Activated CD4-positive, alpha-beta T cell treated with anti-CD3 and anti-CD28 coated beads, Interleukin-2, amount 10 ng/mL, durations not matched to agents 24 days and 14 days (primary cell): ENCODE results near the gene PSMB5. TPM values are rescaled to one million over a fixed set of nuclear protein-coding genes. Genes with fewer than 3 reads are reported as not detected.

ENCODE experiments used
- DNase-seq: peaks from one replicate; pipeline ENCODE4 v3.0.0; 2022
- H3K27ac Mint-ChIP-seq: one replicate; pipeline ENCODE4 v1.8.0; 2022; ENCODE audit warnings: mild to moderate bottlenecking, mixed read lengths
- H3K27me3 Mint-ChIP-seq: one replicate; pipeline ENCODE4 v1.8.0; 2022; ENCODE audit warnings: mixed read lengths
- H3K36me3 Mint-ChIP-seq: one replicate; pipeline ENCODE4 v1.8.0; 2022; ENCODE audit warnings: low read depth, mild to moderate bottlenecking, mixed read lengths
- H3K4me1 Mint-ChIP-seq: one replicate; pipeline ENCODE4 v1.8.0; 2021; ENCODE audit warnings: mixed read lengths
- H3K4me3 Mint-ChIP-seq: one replicate; pipeline ENCODE4 v1.8.0; 2022; ENCODE audit warnings: mild to moderate bottlenecking, moderate library complexity, mixed read lengths
- H3K9me3 Mint-ChIP-seq: one replicate; pipeline ENCODE4 v1.8.0; 2021; ENCODE audit warnings: mixed read lengths
- intact Hi-C: fragments of 100-400 bp; cut with micrococcal nuclease; formaldehyde crosslinking; loops from one replicate; pipeline ENCODE4 v1.15.1; 2023
- total RNA-seq: library from RNA; stranded (reverse); gene quantifications from 2 replicates; pipeline ENCODE4 v1.2.3, GENCODE V29; 2022

PSMB5 gene
- 150 TPM in 2 replicates for total RNA-seq

GRCh38 chr14:23034498-23035302 is at the start of gene PSMB5:
Gene PSMB5 (minus strand): TSS chr14:23034900. CDS start chr14:23034881, 19 bp downstream.
- Mint-ChIP-seq H3K27ac (peak within 1 kb of the TSS; percentile 88), H3K36me3 (peaks cover 30% of the 10 kb centered on the region), H3K9me3 (no peaks in the 10 kb centered on the region), H3K4me1 (peaks cover 24% of the 10 kb centered on the region), H3K27me3 (no peaks in the 10 kb centered on the region), H3K4me3 (peak within 1 kb of the TSS; percentile 81)
- intact Hi-C loops = loop anchor here (1.0 to 2.0 kb wide), 4 partner anchors 22 to 106 kb away; partner anchors contain the start of genes ACIN1, C14orf119, CDH24 and PRMT5
- peak; percentile 96 for DNase-seq

- no peak overlapping the region for H3K4me3 Mint-ChIP-seq
- peaks cover 70% of the 10 kb centered on the region for H3K36me3 Mint-ChIP-seq
- intact Hi-C loops = no loop called here
- peaks cover 2% of the 10 kb centered on the region for H3K4me1 Mint-ChIP-seq
- no peaks in the 10 kb centered on the region for H3K27me3 Mint-ChIP-seq
- H3K27ac Mint-ChIP-seq = peak overlapping the region; percentile 4
- DNase-seq = no peak
- no peaks in the 10 kb centered on the region for H3K9me3 Mint-ChIP-seq
These were observed 45.8 kb upstream of the PSMB5 start for GRCh38 chr14:23080474-23080873.

GRCh38 chr14:23079716-23080115 is 45.0 kb upstream of the PSMB5 start:
- Mint-ChIP-seq H3K9me3 (no peaks in the 10 kb centered on the region), H3K4me1 (no peaks in the 10 kb centered on the region), H3K27ac (peak overlapping the region; percentile 5), H3K27me3 (no peaks in the 10 kb centered on the region), H3K4me3 (no peak overlapping the region), H3K36me3 (peaks cover 66% of the 10 kb centered on the region)
- intact Hi-C loops = no loop called here
- DNase-seq = no peak

DNA sequence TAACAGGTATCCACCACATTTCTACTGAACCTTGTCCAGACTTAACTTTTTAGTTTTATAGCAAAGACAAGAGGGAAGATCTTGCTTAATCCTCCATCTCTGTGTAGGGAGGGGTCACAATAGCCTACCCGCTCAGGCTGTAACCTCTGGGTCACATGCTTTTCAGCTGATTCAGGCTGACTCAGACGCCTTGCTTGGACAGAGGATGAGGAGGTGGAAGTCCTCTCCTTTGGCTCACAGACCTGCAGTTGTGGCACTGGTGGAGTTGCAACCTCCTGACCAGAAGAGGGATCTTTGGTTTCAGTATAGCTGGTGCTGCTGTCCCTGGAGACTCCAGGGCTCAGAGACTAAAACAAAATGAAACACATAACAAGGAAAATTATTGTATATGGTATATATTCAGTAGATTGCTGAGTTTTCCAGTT is 44.0 kb upstream of the PSMB5 start:
- H3K27ac Mint-ChIP-seq = no peak overlapping the region
- no peaks in the 10 kb centered on the region for H3K4me1 Mint-ChIP-seq
- intact Hi-C loops = no loop called here
- H3K27me3 Mint-ChIP-seq = no peaks in the 10 kb centered on the region
- peaks cover 65% of the 10 kb centered on the region for H3K36me3 Mint-ChIP-seq
- DNase-seq = no peak
- no peaks in the 10 kb centered on the region for H3K9me3 Mint-ChIP-seq
- no peak overlapping the region for H3K4me3 Mint-ChIP-seq

GRCh38 chr14:23077962-23078361 is 43.3 kb upstream of the PSMB5 start:
- Mint-ChIP-seq H3K27me3 (no peaks in the 10 kb centered on the region), H3K4me3 (no peak overlapping the region), H3K9me3 (no peaks in the 10 kb centered on the region), H3K4me1 (no peaks in the 10 kb centered on the region), H3K36me3 (peaks cover 61% of the 10 kb centered on the region), H3K27ac (no peak overlapping the region)
- intact Hi-C loops = loop anchor here (2.0 kb wide), 1 partner anchor 31 kb away; no protein-coding TSS in a partner anchor
- no peak for DNase-seq

DNA sequence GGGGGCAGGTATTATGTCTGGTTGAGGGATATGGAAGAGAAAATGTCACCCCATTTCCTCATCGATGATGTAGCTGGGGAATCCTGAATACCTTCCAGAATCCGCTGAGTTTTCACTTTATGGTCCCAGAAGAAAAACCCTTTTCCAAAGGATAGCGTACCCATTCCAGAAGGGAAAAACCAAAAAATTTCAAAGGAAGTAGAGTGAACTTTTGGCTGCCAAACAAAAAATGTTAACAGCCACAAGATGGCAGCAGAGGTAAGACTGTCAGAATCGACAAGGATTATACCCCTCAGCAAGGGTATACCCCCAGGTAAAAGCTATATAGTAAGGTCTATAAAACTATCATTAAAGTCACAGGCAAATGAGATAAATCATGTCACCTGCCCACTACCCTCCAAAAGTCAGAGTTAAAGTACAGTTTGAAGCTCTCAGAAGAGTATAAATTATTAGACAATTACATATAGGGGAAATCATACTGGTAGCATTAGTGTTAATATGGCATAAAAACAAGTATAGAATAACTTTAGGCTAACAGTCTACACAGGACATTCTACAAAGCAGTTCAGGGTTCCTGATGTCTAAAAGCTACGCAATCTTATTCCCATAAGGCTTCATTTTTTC is 42.2 kb upstream of the PSMB5 start:
- Mint-ChIP-seq H3K4me1 (peaks cover 5% of the 10 kb centered on the region), H3K36me3 (peaks cover 68% of the 10 kb centered on the region), H3K27ac (no peak overlapping the region), H3K4me3 (no peak overlapping the region), H3K27me3 (no peaks in the 10 kb centered on the region), H3K9me3 (no peaks in the 10 kb centered on the region)
- peak; percentile 81 for DNase-seq
- intact Hi-C loops = loop anchor here (2.0 kb wide), 1 partner anchor 32 kb away; no protein-coding TSS in a partner anchor

GRCh38 chr14:23074906-23075305 is 40.2 kb upstream of the PSMB5 start:
- H3K4me3 Mint-ChIP-seq = no peak overlapping the region
- H3K36me3 Mint-ChIP-seq = peaks cover 63% of the 10 kb centered on the region
- no peaks in the 10 kb centered on the region for H3K27me3 Mint-ChIP-seq
- DNase-seq = no peak
- H3K4me1 Mint-ChIP-seq = peaks cover 19% of the 10 kb centered on the region
- H3K27ac Mint-ChIP-seq = no peak overlapping the region
- H3K9me3 Mint-ChIP-seq = no peaks in the 10 kb centered on the region
- intact Hi-C loops = no loop called here

DNA sequence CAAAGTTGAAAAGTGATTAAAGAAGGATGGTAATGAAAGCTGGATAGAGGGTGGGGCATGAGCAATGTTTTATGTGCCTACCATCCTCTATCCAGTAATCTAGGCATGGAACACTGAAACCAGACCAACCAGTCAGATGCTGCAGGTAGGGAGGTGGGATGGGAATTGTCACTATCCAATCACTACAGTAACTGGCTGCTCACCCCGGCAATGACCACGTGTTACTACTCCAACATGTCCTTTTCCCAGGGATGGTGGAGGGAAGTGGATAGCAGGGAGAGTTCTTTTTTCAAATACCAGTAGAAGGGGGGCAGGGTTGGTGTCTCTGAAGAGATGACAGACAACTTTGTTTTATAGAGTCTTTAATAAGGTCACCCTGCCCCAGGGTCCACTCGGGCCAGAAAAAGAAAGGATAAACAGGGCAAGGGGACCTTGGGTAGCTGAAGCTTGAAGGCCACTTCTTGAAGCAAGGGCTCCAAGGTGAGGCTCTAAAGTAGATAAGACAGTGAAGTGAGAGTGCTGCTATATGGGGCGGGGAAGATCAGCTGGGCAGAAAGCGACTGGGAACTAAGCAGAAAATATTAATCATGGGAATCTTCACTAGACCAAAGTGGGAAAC is 37.3 kb upstream of the PSMB5 start:
- H3K9me3 Mint-ChIP-seq = no peaks in the 10 kb centered on the region
- peaks cover 23% of the 10 kb centered on the region for H3K4me1 Mint-ChIP-seq
- DNase-seq = peak; percentile 56
- intact Hi-C loops = loop anchor here (1.0 kb wide), 1 partner anchor 23 kb away; the partner anchor contains the start of genes ACIN1 and C14orf119
- H3K27me3 Mint-ChIP-seq = no peaks in the 10 kb centered on the region
- peaks cover 52% of the 10 kb centered on the region for H3K36me3 Mint-ChIP-seq
- peak overlapping the region; percentile 98 for H3K4me3 Mint-ChIP-seq
- H3K27ac Mint-ChIP-seq = peak overlapping the region; percentile 90

- Mint-ChIP-seq H3K4me3 (peak overlapping the region; percentile 98), H3K36me3 (peaks cover 52% of the 10 kb centered on the region), H3K9me3 (no peaks in the 10 kb centered on the region), H3K27me3 (no peaks in the 10 kb centered on the region), H3K27ac (peak overlapping the region; percentile 90), H3K4me1 (peaks cover 23% of the 10 kb centered on the region)
- intact Hi-C loops = loop anchor here (1.0 kb wide), 1 partner anchor 24 kb away; the partner anchor contains the start of genes ACIN1 and C14orf119
- peak; percentile 94 for DNase-seq
These were observed 36.7 kb upstream of the PSMB5 start for GRCh38 chr14:23071244-23071920.

DNA sequence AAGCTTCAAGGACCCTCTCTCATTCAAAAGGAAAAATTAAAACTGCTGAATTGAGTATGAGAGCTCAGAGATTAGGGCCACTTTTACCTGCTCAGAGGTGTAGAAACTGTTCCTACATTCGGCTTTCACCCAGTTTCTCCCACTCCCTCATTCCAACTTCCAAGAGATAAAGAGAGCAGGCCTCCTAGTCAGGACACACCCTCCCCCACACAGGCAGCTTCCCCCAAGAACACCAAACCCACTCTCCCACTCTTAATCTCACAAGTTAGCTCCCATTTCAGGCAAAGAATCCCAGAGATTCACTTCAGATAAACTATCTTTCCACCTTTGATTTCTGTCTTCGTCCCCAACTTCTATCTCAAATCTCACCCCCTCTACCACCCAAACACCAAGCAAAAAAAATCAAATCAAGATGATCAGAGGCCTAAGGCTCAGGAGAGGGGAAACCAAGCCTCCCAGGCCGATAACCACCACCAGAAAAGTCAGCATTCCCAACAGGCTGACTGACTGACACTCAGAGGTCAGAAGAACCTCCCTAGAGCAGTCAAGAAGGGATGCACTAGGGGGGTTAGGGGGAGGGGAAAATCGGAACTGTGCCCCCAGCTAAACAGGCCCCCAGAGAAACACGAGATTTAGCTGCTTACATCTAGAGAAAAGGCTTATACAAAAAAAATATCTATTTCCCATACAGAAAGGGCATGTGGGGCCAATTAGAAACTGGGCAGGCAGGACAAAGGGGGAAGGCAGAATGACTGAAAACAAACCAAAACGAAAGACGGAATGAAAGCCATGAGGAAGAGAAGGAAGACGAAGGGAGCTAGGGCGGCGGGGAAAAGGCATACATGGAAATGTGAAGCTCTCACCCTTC is 35.8 kb upstream of the PSMB5 start:
- Mint-ChIP-seq H3K27ac (peak overlapping the region; percentile 90), H3K4me1 (peaks cover 28% of the 10 kb centered on the region), H3K9me3 (no peaks in the 10 kb centered on the region), H3K36me3 (peaks cover 55% of the 10 kb centered on the region), H3K4me3 (peak overlapping the region; percentile 98), H3K27me3 (no peaks in the 10 kb centered on the region)
- peak; percentile 58 for DNase-seq
- intact Hi-C loops = loop anchor here (1.0 kb wide), 1 partner anchor 25 kb away; the partner anchor contains the start of genes ACIN1 and C14orf119

DNA sequence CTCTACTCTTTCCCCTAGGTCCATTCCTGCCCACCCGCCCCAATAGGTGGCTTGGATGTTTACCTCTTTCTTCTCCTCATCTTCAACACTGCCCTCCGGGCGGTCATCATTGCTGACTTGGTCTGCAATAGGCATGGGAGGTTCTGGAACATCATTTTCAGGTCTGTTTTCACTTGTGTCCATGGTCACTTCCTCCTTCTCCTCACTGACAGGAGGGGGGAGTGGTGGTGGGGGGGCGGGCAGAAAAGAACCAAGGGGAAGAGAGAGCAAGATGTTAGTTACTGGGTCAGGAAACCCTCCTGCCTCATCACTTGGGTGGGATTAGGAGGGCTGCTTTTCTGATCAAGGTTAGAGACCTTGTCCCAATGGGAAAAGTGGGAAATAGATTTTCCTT is 34.7 kb upstream of the PSMB5 start:
- Mint-ChIP-seq H3K4me1 (peaks cover 28% of the 10 kb centered on the region), H3K27me3 (no peaks in the 10 kb centered on the region), H3K9me3 (no peaks in the 10 kb centered on the region), H3K27ac (no peak overlapping the region), H3K4me3 (no peak overlapping the region), H3K36me3 (peaks cover 60% of the 10 kb centered on the region)
- DNase-seq = no peak
- intact Hi-C loops = loop anchor here (2.0 to 5.0 kb wide), 2 partner anchors 41 to 118 kb away; no protein-coding TSS in a partner anchor

- Mint-ChIP-seq H3K4me3 (peak overlapping the region; percentile 53), H3K4me1 (peaks cover 28% of the 10 kb centered on the region), H3K27me3 (no peaks in the 10 kb centered on the region), H3K36me3 (peaks cover 65% of the 10 kb centered on the region), H3K9me3 (no peaks in the 10 kb centered on the region), H3K27ac (peak overlapping the region; percentile 44)
- DNase-seq = peak; percentile 93
- intact Hi-C loops = loop anchor here (2.0 to 5.0 kb wide), 2 partner anchors 42 to 118 kb away; no protein-coding TSS in a partner anchor
These were observed 34.2 kb upstream of the PSMB5 start for GRCh38 chr14:23068789-23069412.
